ENCODE measurements around the gene MAP1LC3C.

GRCh38 chr1:242043165-242043564 lies 44.3 kb upstream of the MAP1LC3C start:
- TF ChIP-seq POLR2AphosphoS5 (IDR thresholded peaks at IDR 0.05; ENCODE audit: low read depth, low read length) (no peak), SIN3A (IDR thresholded peaks at IDR 0.05; ENCODE audit: borderline replicate concordance, insufficient read depth, low read length) (no peak)
